ENCODE measurements around the gene SPAG16.
"Not testable (repeated sequence)": the region's sequence is repeated elsewhere in the genome, so short reads cannot be mapped to it uniquely, and the experiment has no call there.

The SPAG16 gene

DNA sequence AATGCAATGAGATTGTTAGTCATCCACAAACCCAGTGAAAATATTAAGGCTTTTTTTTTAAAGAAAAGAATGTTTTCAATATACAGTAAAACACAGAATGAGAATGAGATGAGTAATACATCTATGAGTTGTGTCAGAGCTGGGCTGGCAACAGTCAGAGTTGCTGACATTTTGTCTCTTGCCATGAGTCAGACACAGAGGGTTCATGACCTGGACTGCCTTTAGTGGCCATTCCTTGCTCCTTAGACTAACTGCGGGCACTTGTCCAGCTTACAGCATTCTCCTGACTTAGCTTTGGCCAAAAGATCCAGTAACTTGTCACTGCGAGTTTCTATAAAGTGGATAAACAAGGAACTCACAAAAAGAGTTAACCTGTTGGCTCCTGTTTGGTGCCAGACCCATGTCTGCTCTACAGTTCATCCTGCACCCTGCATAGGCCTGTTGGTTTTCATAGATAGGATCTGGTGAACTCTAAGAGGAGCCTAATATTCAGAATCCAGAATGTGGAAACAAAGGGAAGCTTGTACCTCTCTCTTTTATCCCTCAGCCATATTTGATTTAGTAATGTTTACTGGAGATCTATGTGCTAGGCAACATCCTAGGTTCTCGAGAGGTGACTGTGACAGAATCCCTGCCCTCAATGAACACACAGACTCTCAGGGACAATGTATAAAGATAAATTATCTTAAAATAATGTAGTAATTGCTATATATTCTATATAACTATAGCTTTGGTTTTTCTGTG lies 735.1 kb downstream of the SPAG16 start:
- DNase-seq: no peak

DNA sequence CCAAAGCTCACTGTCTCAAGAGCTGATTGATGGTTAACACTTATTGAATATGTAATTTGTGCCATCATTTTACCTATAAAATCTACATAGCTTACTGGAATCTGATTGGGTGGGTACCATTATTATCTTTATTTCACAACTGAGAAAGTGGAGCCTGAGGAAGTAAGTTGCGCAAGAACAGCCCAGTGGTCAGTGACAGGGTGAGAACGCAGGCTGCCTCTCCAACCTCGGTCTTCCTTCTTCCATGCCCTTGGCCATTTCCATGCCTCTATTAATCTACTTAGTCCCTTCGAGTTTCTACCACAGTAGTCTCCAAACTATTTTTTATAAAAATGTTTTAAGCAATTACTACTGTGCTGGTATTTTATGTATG lies 735.7 kb downstream of the SPAG16 start:
- DNase-seq: no peak

DNA sequence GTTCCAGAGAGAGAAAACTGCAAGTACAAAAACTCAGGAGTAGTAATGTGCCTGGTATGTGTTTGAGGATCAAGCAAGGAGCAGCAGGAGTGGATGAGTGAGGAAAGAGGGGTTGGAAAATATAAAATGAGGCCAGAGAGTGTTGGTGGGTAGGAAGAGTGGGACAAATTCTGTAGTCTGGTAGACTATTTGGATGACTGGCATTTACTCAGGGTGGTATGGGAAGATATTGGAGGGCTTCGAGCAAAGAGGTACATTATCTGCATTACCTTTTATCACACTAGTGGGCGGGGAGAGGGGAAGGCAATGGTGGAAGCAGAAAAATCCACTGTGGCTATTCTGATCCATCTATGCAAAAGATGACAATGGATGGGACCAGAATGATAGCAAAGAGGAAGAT lies 744.9 kb downstream of the SPAG16 start:
- DNase-seq: no peak

DNA sequence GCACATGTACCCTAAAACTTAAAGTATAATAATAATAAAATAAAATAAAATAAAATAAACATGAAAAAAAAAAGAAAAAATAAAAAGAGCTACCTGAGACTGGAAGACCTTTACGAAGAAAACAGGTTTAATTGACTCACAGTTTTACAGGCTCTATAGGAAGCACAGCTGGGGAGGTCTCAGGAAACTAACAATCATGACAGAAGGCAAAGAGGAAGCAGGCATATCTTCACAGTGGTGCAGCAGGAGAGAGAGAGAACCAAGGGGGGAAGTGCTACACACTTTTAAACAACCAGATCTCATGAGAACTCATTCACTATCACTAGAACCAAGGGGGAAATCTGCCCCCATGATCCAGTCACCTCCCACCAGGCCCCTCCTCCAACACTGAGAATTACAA lies 747.3 kb downstream of the SPAG16 start:
- no peak for DNase-seq

DNA sequence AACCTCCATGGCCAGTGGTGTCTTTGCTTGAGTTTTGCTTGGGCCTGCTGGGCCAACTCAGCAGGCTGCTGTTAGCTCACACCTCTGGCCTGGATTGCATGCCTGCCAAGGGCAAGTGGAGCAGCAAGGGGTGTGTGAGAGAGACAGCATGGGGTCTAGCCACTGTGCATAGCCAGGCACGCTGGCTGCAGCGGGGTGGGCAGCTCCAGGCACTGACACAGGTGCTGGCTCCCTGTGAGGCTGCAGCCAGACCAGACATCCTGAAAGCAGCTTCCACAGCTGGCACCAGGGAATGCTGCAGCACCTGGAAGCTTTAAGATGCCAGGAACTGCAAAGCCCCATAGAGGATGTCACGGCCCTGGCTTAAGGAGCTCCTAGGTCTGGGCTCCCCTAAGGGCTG lies 750.2 kb downstream of the SPAG16 start:
- DNase-seq: no peak

DNA sequence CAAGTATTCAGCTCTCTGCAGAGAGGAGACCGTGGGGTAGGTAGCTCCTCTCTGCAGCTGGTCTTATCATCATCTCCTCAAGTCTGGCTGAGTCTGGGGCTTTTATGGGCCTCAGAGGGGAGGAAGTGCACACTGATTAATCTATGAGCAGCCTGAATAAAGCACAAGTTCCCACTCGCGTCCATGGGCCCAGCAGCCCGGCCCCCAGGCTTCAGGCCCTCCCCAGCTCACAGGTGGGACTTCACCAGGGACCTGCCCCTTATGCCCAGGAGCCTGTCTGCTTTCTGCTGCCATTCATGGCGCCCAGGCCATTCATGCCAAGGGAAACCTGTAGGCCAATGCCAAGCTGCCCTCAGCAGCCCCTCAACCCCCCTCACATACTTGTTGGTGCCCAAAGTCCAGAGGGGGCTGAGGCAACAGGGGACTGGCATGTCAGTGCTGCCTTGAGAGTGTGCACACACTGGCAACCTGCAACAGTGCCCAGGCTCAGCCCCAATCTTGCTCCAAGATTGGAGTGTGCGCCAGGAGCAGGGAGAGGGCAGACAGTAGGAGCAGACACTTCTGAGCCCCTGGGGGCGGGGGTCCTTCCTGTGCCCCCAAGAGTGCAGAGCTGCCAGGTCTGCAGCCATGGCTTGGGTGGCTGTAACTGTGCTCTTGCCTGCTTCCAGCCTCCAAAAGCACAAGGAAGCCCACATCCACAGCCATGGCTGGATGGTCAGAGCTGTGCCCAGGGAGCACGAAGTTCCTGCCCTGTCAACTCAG lies 751.0 kb downstream of the SPAG16 start:
- no peak for DNase-seq

DNA sequence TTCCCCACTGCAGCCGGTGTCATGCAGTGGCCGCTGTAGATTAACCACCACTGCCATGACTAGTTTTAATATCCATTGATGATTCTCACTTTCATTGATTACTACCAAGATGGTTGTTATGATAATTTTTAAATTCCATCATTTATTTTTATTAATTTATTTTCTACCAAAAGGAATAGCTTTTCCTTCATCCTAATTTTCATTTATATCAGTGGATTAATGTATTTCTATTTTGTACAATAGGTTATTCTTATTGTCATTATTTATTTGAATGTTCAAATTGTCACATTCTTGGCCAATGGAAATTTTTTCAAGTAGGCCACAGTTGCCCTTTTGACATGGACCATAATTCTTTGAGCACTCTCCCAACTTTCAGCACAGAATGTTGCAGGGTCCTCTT lies 751.7 kb downstream of the SPAG16 start:
- no peak for DNase-seq

DNA sequence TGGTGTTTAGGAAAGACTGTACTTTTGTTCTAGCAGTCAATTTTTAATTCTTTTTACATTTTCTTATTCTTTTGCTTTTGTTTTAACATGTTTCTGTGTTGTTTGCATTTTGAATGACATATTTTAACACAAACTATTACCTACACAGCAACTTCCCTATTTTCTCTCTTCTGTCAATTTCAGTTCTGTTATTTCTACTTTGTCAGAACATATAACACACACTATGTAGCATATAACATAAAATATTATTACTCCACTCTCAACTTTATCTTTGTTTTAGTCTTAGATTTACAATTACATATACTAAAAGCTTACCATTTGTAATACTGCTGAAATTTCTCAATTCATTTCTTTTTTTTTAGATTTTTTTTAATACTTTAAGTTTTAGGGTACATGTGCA lies 753.9 kb downstream of the SPAG16 start:
- no peak for DNase-seq

DNA sequence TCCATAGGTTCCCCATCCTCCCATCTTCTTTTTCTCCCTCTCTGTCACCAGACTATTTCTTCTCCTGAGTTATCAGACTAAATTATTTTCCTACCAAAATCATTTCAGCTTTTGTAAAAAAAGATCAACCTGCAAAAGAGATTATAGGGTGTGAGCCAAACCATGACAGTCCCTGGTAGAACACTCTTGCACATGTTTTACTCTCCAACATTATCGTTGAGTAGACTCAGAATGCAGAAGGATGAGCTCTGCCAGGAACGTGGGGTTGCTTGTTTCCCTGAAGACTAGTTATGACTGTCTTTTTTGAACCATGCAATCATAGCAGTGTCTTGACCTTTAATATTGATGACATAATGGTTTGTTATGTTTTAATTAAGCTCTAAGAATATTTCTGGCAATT lies 766.5 kb downstream of the SPAG16 start:
- no peak for DNase-seq

DNA sequence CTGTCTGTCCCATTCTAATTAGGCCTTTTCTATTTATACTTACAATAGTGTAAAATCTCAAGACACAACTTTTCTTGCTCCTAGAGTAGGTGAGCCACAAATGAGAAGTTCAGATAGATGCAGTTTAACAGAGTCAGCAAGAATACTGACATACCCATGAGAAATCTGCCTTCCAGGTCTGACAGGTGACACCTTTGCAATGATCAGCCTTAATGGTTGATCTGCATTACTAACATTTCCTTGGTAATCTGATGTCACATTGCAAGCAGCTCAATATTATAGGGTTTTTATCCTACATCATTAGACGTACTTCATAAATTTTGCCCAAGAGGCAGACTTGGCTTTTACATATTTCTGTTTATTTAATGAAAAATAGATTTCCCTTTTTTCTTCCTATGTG lies 767.3 kb downstream of the SPAG16 start:
- DNase-seq: no peak

DNA sequence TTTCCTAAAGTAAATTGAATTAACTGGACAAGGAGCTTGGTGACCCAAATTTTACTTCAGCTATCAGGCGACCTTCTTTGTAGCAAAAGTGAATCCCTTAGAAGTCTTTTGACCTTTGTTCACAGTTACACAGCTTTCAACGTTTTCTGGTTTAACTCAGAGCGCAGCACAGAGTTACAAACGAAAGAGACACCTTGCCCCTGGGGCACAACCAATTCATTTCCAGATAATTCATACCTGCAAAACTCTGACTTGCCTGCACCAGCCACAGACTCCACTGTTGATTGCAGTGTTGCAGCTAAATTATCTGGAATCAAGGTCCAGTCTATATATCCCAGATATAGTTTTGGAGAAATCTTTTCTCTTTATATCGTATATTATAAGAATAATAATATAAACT lies 768.0 kb downstream of the SPAG16 start:
- no peak for DNase-seq

DNA sequence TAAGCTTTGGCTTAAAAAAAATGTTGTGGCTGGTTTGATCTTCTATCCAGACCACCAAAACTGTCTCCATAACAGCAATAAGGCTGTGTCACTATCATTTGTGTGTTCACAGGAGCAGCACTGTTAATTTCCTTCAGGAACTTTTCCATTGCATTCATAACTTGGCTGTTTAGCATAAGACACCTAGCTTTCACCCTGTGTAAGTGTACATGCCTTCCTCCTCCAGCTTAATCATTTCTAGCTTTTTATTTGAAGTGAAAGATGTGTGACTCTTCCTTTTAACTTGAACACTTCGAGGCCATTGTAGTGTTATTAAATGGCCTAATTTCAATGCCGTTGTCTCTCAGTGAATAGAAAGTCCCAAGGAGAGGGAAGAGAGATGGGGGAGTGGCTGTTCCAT lies 773.7 kb downstream of the SPAG16 start:
- no peak for DNase-seq

DNA sequence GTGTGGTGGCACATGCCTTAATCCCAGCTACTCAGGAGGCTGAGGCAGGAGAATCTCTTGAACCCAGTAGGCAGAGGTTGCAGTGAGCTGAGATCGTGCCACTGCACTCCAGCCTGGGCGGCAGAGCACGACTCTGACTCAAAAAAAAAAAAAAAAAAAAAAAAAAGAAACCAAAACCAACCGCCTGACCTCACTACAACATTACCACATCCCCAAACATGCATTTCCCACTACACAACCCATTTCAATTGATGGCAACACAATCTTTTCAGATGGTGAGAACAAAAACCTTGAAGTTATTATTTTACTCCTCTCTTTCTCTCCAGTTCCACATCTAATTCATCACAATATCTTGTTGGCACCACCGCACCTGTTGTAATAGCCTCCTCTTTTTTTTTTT lies 778.0 kb downstream of the SPAG16 start:
- not testable (repeated sequence) for DNase-seq

DNA sequence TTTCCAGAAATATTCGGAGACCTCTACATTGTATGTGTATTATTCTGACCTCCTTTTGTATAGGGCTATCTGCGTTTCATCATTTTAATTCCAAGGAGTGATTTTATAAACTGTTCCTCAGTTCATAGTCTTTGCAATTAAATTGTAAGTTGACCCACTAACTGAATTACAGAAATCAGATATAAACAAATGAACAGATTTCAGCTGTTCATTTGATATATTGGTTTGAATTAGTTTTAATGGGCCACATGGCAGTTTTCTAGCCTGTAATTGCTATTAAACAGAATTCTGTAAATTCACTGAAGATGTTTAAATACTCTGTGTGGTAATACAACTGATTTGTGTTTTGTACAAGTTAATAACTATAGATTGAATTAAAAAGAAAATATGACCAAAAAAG lies 780.2 kb downstream of the SPAG16 start:
- DNase-seq: no peak

DNA sequence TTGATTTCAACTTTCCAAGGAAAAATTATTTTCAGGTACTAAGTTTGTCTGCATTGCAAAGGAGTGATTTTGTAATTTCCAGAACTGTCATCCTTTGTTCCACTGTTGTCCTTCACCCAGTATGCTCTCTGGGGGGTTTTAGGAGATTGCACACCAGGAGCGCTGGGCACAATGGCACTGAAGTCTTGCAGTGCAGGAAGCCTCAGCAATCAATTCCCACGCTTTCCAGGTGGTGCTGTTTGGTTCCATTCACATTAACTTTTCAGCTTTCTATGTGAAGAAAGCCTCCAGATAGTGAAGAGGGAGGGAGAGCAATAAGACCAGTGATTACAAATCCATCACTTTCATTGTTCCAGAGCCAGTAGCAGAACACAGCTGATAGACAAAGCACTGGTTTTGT lies 782.6 kb downstream of the SPAG16 start:
- no peak for DNase-seq

DNA sequence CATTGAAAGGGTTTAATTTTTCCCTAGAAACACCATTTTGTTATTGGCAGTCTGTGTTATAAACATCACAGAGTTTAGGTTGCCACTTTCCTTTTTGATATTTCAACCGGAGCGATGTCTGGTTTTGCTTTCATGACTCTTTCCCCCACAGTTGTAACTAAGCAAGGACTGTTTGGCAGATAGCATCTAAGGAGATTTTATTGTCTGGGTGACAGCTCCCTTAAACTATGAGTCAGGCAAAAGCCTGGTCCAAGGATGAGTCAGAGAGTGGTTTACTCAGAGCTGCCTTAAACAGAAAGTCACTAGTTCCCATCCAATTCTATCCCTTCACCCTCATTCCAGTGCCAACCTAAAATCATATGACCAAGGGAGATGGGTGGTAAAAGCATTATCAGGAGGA lies 785.0 kb downstream of the SPAG16 start:
- no peak for DNase-seq

DNA sequence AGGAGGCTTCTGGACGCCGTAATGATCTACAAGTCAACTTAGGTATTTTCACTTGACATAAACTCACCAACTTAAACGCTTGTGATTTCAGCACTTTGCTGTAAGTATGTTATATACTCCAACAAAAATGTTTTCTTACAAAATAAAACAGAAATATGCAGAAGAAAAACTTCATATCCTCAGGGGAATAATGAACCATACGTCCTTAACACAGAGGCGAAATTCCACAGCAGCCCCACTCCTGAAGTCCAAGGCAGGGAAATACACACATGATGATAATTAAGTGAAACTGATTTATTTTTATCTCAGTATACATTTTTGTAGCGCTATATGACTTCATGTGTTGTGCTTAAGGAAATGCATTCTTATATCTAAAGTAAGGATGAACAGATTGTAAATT lies 791.2 kb downstream of the SPAG16 start:
- DNase-seq: no peak

DNA sequence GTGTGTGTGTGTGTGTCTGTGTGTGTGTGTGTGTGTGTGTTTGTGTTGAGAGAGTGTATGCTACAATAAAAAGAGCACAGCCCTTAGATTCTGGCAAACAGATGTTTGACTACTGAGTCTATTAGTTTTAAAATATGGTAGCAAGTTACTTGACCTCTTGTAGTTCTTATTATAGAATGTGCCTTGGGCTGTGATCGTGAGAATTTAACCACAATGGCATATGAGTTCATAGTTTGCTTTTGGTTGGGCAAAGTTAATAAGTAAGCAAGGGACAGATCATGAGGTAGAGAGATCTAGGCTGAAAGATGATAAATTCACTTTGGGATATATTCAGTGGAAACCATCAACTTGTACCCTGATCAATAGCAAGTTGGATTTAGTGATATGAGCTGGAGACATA lies 792.3 kb downstream of the SPAG16 start:
- DNase-seq: no peak

DNA sequence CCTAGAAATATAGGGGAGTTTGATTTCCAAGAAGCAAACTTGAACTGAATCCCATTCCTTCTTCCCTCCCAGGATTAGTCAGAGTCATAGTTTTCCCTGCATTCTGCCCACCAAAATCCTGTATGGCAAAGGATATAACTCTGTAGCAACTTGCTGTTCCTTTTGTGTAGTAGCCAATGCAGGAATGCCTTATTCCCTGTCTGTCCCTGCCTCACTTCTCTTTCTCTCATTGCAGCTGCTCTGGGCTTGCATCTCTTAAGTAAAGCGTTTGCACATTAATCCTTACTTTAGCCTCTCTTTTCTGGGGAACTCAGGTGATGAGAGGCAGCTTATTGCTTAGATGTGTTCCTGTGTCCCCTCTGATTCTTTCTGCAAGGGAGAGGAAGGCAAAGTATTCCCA lies 793.5 kb downstream of the SPAG16 start:
- no peak for DNase-seq

DNA sequence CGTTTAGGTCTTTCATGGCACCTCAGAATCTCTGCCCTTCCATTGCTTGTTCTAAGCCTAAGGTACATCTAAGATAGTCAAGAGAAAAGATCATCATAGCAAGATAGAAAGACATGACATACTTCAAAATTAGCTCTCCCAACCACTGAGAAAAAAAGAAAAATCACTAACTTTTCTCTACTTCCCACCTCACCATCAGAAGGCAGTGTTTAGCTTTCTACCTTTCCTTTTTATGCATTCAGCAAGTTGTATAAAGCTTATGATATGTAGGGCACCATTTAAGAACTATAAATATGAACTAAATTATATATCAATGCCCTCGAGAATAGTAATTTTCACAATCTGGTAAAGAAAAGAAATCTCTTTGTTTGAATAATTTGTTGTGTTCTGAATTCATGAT lies 794.8 kb downstream of the SPAG16 start:
- DNase-seq: no peak

DNA sequence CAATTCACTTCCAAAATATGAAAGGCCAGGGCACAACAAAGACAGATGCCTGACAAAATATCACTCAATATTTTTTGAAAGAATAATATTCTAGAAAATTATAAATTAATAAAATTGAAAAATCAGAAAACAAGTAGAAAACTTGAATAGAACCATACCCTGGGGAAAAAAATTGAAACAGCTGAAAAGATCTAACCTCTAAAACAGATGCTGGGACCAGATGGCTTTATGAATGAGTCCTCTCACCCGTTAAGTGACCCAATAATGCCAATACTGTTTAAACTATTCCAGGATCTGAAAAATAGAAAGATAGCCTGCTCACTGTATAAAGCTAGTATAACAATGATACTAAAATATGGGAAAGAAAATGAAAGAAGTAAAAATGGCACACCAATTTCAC lies 804.3 kb downstream of the SPAG16 start:
- no peak for DNase-seq

DNA sequence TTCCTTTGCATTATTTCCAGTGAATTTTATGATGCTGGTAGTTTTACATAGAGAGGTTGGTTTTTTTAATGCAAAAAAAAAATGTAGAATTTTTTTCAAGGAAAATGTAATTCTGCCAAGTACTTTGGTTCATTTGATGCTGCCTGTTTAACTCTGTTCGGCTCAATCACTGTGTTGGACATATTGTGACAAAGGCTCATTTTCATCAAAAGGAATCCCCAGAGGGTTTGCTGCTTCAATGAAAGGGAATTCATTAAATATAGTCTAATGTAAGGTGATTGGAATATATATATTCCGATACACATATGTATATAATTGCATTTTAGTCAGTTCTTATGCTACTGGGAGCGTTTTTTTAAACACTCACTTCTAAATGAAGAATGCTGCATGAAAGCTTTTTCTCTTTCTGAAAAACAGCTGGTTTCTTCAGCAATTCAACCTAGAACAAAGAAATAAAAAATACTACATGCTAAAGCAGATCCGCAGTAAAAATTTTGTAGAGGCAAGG lies 812.0 kb downstream of the SPAG16 start:
- DNase-seq: no peak

DNA sequence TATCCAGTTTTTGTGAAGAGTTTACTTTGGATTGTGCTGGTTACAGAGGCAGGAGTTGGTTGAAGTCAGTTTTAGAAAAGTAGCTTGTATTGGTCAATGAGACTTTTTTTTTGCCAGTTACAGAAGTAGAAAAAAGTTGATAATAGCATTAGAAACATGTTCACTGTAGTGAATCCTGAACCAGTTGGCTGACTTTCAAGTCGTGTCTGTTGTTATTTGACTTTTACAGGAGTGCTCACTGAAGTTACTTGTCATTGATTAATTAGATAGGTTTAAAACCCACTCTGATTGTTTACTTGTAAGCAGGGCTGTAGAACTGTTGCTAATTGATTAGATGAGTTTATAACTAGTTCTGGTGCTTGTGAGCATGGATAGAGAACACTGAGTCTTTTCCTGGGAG lies 814.5 kb downstream of the SPAG16 start:
- DNase-seq: no peak

DNA sequence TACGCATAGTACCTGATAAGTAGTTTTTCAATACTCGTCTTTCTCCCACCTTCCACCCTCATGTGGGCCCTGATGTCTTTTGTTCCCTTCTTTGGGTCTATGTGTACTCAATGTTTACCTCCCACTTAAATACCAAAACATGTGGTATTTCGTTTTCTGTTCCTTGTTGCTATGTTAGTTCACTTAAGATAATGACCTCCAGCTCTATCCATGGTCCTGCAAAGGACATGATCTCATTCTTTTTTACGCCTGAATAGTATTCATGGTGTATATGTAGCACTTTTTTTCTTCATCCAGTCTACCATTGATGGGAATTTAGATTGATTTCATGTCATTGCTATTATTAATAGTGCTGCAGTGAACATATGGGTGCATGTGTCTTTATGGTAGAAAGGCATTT lies 816.2 kb downstream of the SPAG16 start:
- DNase-seq: no peak
